Ascending aorta (tissue), 2 donors: ENCODE measurements around the gene CNTN5. TPM values are rescaled to one million over a fixed set of nuclear protein-coding genes. Genes with fewer than 3 reads are reported as not detected.

Experiments used
- DNase-seq, 2 donors: peaks; one replicate each; pipeline ENCODE4 v3.0.0-alpha.2; 2019; ENCODE audit warnings: low spot score in 2 of 2
- H3K27ac ChIP-seq, 2 donors: fragments of 200-600 bp; sonication (generic); one replicate each; pipeline ENCODE4 v1.5.1; 2016 to 2017; ENCODE audit warnings: mild to moderate bottlenecking in 1 of 2
- H3K27me3 ChIP-seq: fragments of 200-600 bp; sonication (generic); one replicate; pipeline ENCODE4 v1.5.1; 2017
- H3K36me3 ChIP-seq, 2 donors: fragments of 200-600 bp; sonication (generic); one replicate each; pipeline ENCODE4 v1.5.1; 2016
- H3K4me1 ChIP-seq, 2 donors: fragments of 200-600 bp; sonication (generic); one replicate each; pipeline ENCODE4 v1.5.1; 2016 to 2017; ENCODE audit warnings: mild to moderate bottlenecking in 1 of 2
- H3K4me3 ChIP-seq, 2 donors: fragments of 200-600 bp; sonication (generic); one replicate each; pipeline ENCODE4 v1.5.1; 2016 to 2017; ENCODE audit warnings: mild to moderate bottlenecking in 1 of 2
- H3K9me3 ChIP-seq, 2 donors: fragments of 200-600 bp; sonication (generic); one replicate each; pipeline ENCODE4 v1.5.1; 2016
- CTCF ChIP-seq, 3 experiments: fragments of 200-600 bp in 2 of 3; fragments of 450-650 bp in 1 of 3; sonication (generic) in 2 of 3; IDR thresholded peaks; one replicate each; pipeline ENCODE4 v1.5.1; 2016 to 2019; ENCODE audit warnings: antibody characterized with exemption in 3 of 3, mild to moderate bottlenecking in 1 of 3, moderate library complexity in 1 of 3
- intact Hi-C: fragments of 100-400 bp; cut with DNase I; formaldehyde crosslinking; loops from one replicate; pipeline ENCODE4 v1.15.1; 2023
- total RNA-seq: library from RNA; depleted of rRNA; stranded (reverse); fragments of >200 nt; gene quantifications from one replicate; pipeline ENCODE4 v1.1.0, GENCODE V29; 2016

Gene CNTN5
- total RNA-seq, 1 donor from 2014 or later = 3.6 TPM

- TF ChIP-seq CTCF (IDR thresholded peaks at IDR 0.05) = no peak
- no peak for DNase-seq
- Histone ChIP-seq H3K27me3 (no peaks in the 10 kb centered on the region), H3K4me3 (no peak overlapping the region), H3K36me3 (no peaks in the 10 kb centered on the region), H3K9me3 (no peaks in the 10 kb centered on the region), H3K27ac (no peak overlapping the region), H3K4me1 (no peaks in the 10 kb centered on the region)
- intact Hi-C loops = no loop called here
These were observed 989.6 kb downstream of the CNTN5 start for GRCh38 chr11:100010393-100010792.

- H3K27me3 ChIP-seq = no peaks in the 10 kb centered on the region
- no peak overlapping the region for H3K27ac ChIP-seq
- H3K4me1 ChIP-seq = no peaks in the 10 kb centered on the region
- no peak overlapping the region for H3K4me3 ChIP-seq
- no peaks in the 10 kb centered on the region for H3K9me3 ChIP-seq
- TF ChIP-seq CTCF (IDR thresholded peaks at IDR 0.05) = no peak
- no peak for DNase-seq
- H3K36me3 ChIP-seq = no peaks in the 10 kb centered on the region
- intact Hi-C loops = no loop called here
These were observed 990.9 kb downstream of the CNTN5 start for GRCh38 chr11:100011697-100012096.

- no peaks in the 10 kb centered on the region for H3K36me3 ChIP-seq
- TF ChIP-seq CTCF (IDR thresholded peaks at IDR 0.05) = no peak
- H3K9me3 ChIP-seq = no peaks in the 10 kb centered on the region
- H3K27ac ChIP-seq = no peak overlapping the region
- no peaks in the 10 kb centered on the region for H3K27me3 ChIP-seq
- no peak overlapping the region for H3K4me3 ChIP-seq
- DNase-seq = no peak
- H3K4me1 ChIP-seq = no peaks in the 10 kb centered on the region
- intact Hi-C loops = no loop called here
These were observed 992.3 kb downstream of the CNTN5 start for GRCh38 chr11:100013011-100013410.

- Histone ChIP-seq H3K27ac (no peak overlapping the region), H3K36me3 (no peaks in the 10 kb centered on the region), H3K27me3 (no peaks in the 10 kb centered on the region), H3K4me3 (no peak overlapping the region), H3K9me3 (no peaks in the 10 kb centered on the region), H3K4me1 (no peaks in the 10 kb centered on the region)
- no peak for TF ChIP-seq CTCF (IDR thresholded peaks at IDR 0.05)
- intact Hi-C loops = no loop called here
- no peak for DNase-seq
These were observed 1011.2 kb downstream of the CNTN5 start for GRCh38 chr11:100031973-100032372.

GRCh38 chr11:100061006-100061405, 1040.3 kb downstream of the CNTN5 start:
- Histone ChIP-seq H3K9me3 (no peaks in the 10 kb centered on the region), H3K4me1 (no peaks in the 10 kb centered on the region), H3K27me3 (no peaks in the 10 kb centered on the region), H3K4me3 (no peak overlapping the region), H3K27ac (no peak overlapping the region), H3K36me3 (no peaks in the 10 kb centered on the region)
- no peak for DNase-seq
- no peak for TF ChIP-seq CTCF (IDR thresholded peaks at IDR 0.05)
- intact Hi-C loops = no loop called here

- H3K4me1 ChIP-seq = no peaks in the 10 kb centered on the region
- H3K4me3 ChIP-seq = no peak overlapping the region
- intact Hi-C loops = no loop called here
- DNase-seq = no peak
- H3K9me3 ChIP-seq = no peaks in the 10 kb centered on the region
- H3K36me3 ChIP-seq = no peaks in the 10 kb centered on the region
- H3K27ac ChIP-seq = no peak overlapping the region
- TF ChIP-seq CTCF (IDR thresholded peaks at IDR 0.05) = no peak
- no peaks in the 10 kb centered on the region for H3K27me3 ChIP-seq
These were observed 1045.7 kb downstream of the CNTN5 start for GRCh38 chr11:100066399-100066798.
